Ascending aorta (tissue), 2 donors: ENCODE results near the gene CREB3L4. TPM values are rescaled to one million over a fixed set of nuclear protein-coding genes. Genes with fewer than 3 reads are reported as not detected.

Source experiments
- DNase-seq, 2 donors: peaks; one replicate each; pipeline ENCODE4 v3.0.0-alpha.2; 2019; ENCODE audit warnings: low spot score in 2 of 2
- H3K27ac ChIP-seq, 2 donors: fragments of 200-600 bp; sonication (generic); one replicate each; pipeline ENCODE4 v1.5.1; 2016 to 2017; ENCODE audit warnings: mild to moderate bottlenecking in 1 of 2
- H3K27me3 ChIP-seq: fragments of 200-600 bp; sonication (generic); one replicate; pipeline ENCODE4 v1.5.1; 2017
- H3K36me3 ChIP-seq, 2 donors: fragments of 200-600 bp; sonication (generic); one replicate each; pipeline ENCODE4 v1.5.1; 2016
- H3K4me1 ChIP-seq, 2 donors: fragments of 200-600 bp; sonication (generic); one replicate each; pipeline ENCODE4 v1.5.1; 2016 to 2017; ENCODE audit warnings: mild to moderate bottlenecking in 1 of 2
- H3K4me3 ChIP-seq, 2 donors: fragments of 200-600 bp; sonication (generic); one replicate each; pipeline ENCODE4 v1.5.1; 2016 to 2017; ENCODE audit warnings: mild to moderate bottlenecking in 1 of 2
- H3K9me3 ChIP-seq, 2 donors: fragments of 200-600 bp; sonication (generic); one replicate each; pipeline ENCODE4 v1.5.1; 2016
- intact Hi-C: fragments of 100-400 bp; cut with DNase I; formaldehyde crosslinking; loops from one replicate; pipeline ENCODE4 v1.15.1; 2023
- total RNA-seq: library from RNA; depleted of rRNA; stranded (reverse); fragments of >200 nt; gene quantifications from one replicate; pipeline ENCODE4 v1.1.0, GENCODE V29; 2016
- TF ChIP-seq, protein P1 (sequence below), 3 experiments: fragments of 200-600 bp in 2 of 3; fragments of 450-650 bp in 1 of 3; sonication (generic) in 2 of 3; IDR thresholded peaks; one replicate each; pipeline ENCODE4 v1.5.1; 2016 to 2019; ENCODE audit warnings: antibody characterized with exemption in 3 of 3, mild to moderate bottlenecking in 1 of 3, moderate library complexity in 1 of 3

The CREB3L4 gene
- total RNA-seq, 1 donor from 2014 or later: 6.3 TPM

- H3K4me1 ChIP-seq: no peaks in the 10 kb centered on the region
- TF ChIP-seq, protein P1, sequence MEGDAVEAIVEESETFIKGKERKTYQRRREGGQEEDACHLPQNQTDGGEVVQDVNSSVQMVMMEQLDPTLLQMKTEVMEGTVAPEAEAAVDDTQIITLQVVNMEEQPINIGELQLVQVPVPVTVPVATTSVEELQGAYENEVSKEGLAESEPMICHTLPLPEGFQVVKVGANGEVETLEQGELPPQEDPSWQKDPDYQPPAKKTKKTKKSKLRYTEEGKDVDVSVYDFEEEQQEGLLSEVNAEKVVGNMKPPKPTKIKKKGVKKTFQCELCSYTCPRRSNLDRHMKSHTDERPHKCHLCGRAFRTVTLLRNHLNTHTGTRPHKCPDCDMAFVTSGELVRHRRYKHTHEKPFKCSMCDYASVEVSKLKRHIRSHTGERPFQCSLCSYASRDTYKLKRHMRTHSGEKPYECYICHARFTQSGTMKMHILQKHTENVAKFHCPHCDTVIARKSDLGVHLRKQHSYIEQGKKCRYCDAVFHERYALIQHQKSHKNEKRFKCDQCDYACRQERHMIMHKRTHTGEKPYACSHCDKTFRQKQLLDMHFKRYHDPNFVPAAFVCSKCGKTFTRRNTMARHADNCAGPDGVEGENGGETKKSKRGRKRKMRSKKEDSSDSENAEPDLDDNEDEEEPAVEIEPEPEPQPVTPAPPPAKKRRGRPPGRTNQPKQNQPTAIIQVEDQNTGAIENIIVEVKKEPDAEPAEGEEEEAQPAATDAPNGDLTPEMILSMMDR (IDR thresholded peaks at IDR 0.05): no peak
- DNase-seq: no peak
- H3K27ac ChIP-seq: no peak overlapping the region
- intact Hi-C loops: no loop called here
- H3K9me3 ChIP-seq: no peaks in the 10 kb centered on the region
- H3K36me3 ChIP-seq: no peaks in the 10 kb centered on the region
- no peak overlapping the region for H3K4me3 ChIP-seq
- H3K27me3 ChIP-seq: no peaks in the 10 kb centered on the region
These were observed 46.6 kb downstream of the CREB3L4 start for GRCh38 chr1:154014154-154014907.

DNA sequence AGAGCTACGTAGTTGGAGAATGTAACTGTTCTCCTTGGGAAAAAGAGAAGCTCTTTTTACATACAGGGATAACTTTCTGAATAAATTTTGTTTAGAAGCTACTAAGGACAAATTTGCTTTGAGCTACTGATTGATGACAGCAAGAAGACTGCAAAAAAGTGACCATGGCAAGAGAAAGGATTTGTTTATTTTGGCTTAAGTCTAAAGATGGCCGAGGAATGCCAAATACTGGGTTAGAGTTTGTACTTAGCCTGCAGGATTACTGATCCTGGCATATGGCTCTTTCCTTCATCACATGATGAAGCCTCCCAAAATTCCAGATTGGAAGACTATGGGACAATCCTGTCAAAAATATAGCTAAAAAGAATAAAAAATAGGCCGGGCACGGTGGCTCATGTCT lies 51.6 kb downstream of the CREB3L4 start:
- Histone ChIP-seq H3K9me3 (no peaks in the 10 kb centered on the region), H3K4me3 (no peak overlapping the region), H3K27ac (no peak overlapping the region), H3K4me1 (no peaks in the 10 kb centered on the region), H3K36me3 (no peaks in the 10 kb centered on the region), H3K27me3 (no peaks in the 10 kb centered on the region)
- TF ChIP-seq, protein P1 (IDR thresholded peaks at IDR 0.05): no peak
- intact Hi-C loops: no loop called here
- DNase-seq: no peak

DNA sequence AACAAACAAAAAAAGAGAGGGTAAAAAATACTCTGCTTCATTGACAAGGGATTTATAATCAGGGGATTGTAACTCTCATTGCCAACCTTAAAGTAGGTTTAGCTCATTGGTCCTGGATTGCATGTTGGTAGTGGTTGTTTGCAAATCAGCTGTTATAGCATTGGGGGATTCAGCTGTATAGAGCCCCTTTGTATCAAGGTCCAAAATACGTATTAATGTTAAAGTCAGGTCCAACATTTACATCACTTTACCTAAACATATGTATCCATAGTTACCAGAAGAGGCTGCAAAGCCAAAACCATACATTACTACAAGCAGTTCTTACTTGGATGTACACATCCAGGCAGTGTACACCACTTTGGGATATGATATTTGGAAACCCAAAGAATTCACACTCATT lies 52.2 kb downstream of the CREB3L4 start:
- Histone ChIP-seq H3K27me3 (no peaks in the 10 kb centered on the region), H3K4me3 (no peak overlapping the region), H3K9me3 (no peaks in the 10 kb centered on the region), H3K27ac (no peak overlapping the region), H3K36me3 (no peaks in the 10 kb centered on the region), H3K4me1 (no peaks in the 10 kb centered on the region)
- intact Hi-C loops: no loop called here
- DNase-seq: no peak
- TF ChIP-seq, protein P1 (IDR thresholded peaks at IDR 0.05): no peak

Other genes starting within 250 kb of the CREB3L4 start
- gene INTS3, start 239.9 kb upstream of the CREB3L4 start, total RNA-seq: 55.9 TPM
- 315 TPM for gene SLC27A3, start 192.5 kb upstream of the CREB3L4 start, total RNA-seq
- 9.5 TPM for gene GATAD2B, start 44.9 kb upstream of the CREB3L4 start, total RNA-seq
- 80.0 TPM for gene DENND4B, start 21.2 kb upstream of the CREB3L4 start, total RNA-seq
- gene CRTC2, start 9.3 kb upstream of the CREB3L4 start, total RNA-seq: 10.1 TPM
- 86.3 TPM for gene SLC39A1, start 4.4 kb upstream of the CREB3L4 start, total RNA-seq
- 166 TPM for gene JTB, start 9.8 kb downstream of the CREB3L4 start, total RNA-seq
- gene RAB13, start 18.4 kb downstream of the CREB3L4 start, total RNA-seq: 10.0 TPM
- 707 TPM for gene RPS27, start 22.9 kb downstream of the CREB3L4 start, total RNA-seq
- gene NUP210L, start 187.2 kb downstream of the CREB3L4 start, total RNA-seq: not detected
- gene TPM3, start 224.2 kb downstream of the CREB3L4 start, total RNA-seq: 254 TPM
- gene CFAP141, start 238.4 kb downstream of the CREB3L4 start, total RNA-seq: not detected